H9 (cell line): ENCODE data around the gene LRP8. TPM values are rescaled to one million over a fixed set of nuclear protein-coding genes. Genes with fewer than 3 reads are reported as not detected.

Source experiments
- DNase-seq: peaks from one replicate; pipeline ENCODE4 v3.0.0-alpha.2; 2017
- H2AFZ ChIP-seq: one replicate; pipeline ENCODE4 v1.6.1; 2013; ENCODE audit warnings: mild to moderate bottlenecking, low read length, control low read depth, moderate library complexity
- H2AK5ac ChIP-seq: 2 replicates; pipeline ENCODE4 v1.6.1; 2013; ENCODE audit warnings: low read length, control low read depth, mixed read lengths; ENCODE audit not compliant: insufficient read length
- H2BK120ac ChIP-seq: one replicate; pipeline ENCODE4 v1.6.1; 2013; ENCODE audit warnings: low read depth, mild to moderate bottlenecking, low read length, control low read depth, inconsistent platforms; ENCODE audit not compliant: poor library complexity, severe bottlenecking
- H2BK12ac ChIP-seq: 2 replicates; pipeline ENCODE4 v1.6.1; 2013; ENCODE audit warnings: low read length, control low read depth, mixed read lengths, low read depth; ENCODE audit not compliant: insufficient read length
- H2BK15ac ChIP-seq: 2 replicates; pipeline ENCODE4 v1.6.1; 2013; ENCODE audit warnings: low read depth, low read length, control low read depth
- H2BK20ac ChIP-seq: one replicate; pipeline ENCODE4 v1.6.1; 2013; ENCODE audit warnings: low read depth, mild to moderate bottlenecking, low read length, control low read depth, inconsistent platforms; ENCODE audit not compliant: poor library complexity, severe bottlenecking
- H2BK5ac ChIP-seq: 2 replicates; pipeline ENCODE4 v1.6.1; 2013; ENCODE audit warnings: low read length, control low read depth, mixed read lengths; ENCODE audit not compliant: insufficient read length
- H3K14ac ChIP-seq: 2 replicates; pipeline ENCODE4 v1.6.1; 2013; ENCODE audit warnings: low read length, control low read depth; ENCODE audit not compliant: insufficient read depth
- H3K18ac ChIP-seq: 2 replicates; pipeline ENCODE4 v1.6.1; 2013; ENCODE audit warnings: low read depth, mild to moderate bottlenecking, mixed read lengths, low read length, control low read depth; ENCODE audit not compliant: insufficient read length
- H3K23ac ChIP-seq: 2 replicates; pipeline ENCODE4 v1.6.1; 2013; ENCODE audit warnings: low read length, control low read depth, mixed read lengths, low read depth; ENCODE audit not compliant: insufficient read length
- H3K23me2 ChIP-seq: 2 replicates; pipeline ENCODE4 v1.6.1; 2013; ENCODE audit warnings: low read depth, mild to moderate bottlenecking, mixed read lengths, low read length, control low read depth; ENCODE audit not compliant: insufficient read length, poor library complexity, severe bottlenecking
- H3K27ac ChIP-seq: 2 replicates; pipeline ENCODE4 v1.5.1; 2013; ENCODE audit warnings: low read length, control low read depth, mixed read lengths, low read depth; ENCODE audit not compliant: insufficient read length
- H3K27me3 ChIP-seq: 2 replicates; pipeline ENCODE4 v1.6.1; 2013; ENCODE audit warnings: low read length, control low read depth, inconsistent platforms; ENCODE audit not compliant: insufficient read depth
- H3K4ac ChIP-seq: 2 replicates; pipeline ENCODE4 v1.6.1; 2013; ENCODE audit warnings: low read depth, mild to moderate bottlenecking, control low read depth, inconsistent platforms, low read length, moderate library complexity
- H3K4me1 ChIP-seq: 2 replicates; pipeline ENCODE4 v1.6.1; 2013; ENCODE audit warnings: low read length, control low read depth, inconsistent platforms; ENCODE audit not compliant: insufficient read depth
- H3K4me2 ChIP-seq: 2 replicates; pipeline ENCODE4 v1.6.1; 2013; ENCODE audit warnings: low read length, control low read depth, mixed read lengths; ENCODE audit not compliant: insufficient read length, insufficient read depth
- H3K56ac ChIP-seq: 2 replicates; pipeline ENCODE4 v1.6.1; 2013; ENCODE audit warnings: low read depth, mild to moderate bottlenecking, mixed read lengths, low read length, control low read depth; ENCODE audit not compliant: insufficient read length
- H3K79me1 ChIP-seq: 2 replicates; pipeline ENCODE4 v1.6.1; 2013; ENCODE audit warnings: low read depth, mild to moderate bottlenecking, moderate library complexity, low read length, control low read depth, inconsistent platforms; ENCODE audit not compliant: insufficient read depth, poor library complexity, severe bottlenecking
- H3K79me2 ChIP-seq: 2 replicates; pipeline ENCODE4 v1.6.1; 2013; ENCODE audit warnings: low read length, control low read depth, inconsistent platforms; ENCODE audit not compliant: insufficient read depth
- H3K9ac ChIP-seq: 2 replicates; pipeline ENCODE4 v1.6.1; 2013; ENCODE audit warnings: low read length, control low read depth, mixed read lengths; ENCODE audit not compliant: insufficient read length; ENCODE audit errors: extremely low read depth
- H3K9me3 ChIP-seq: one replicate; pipeline ENCODE4 v1.6.1; 2013; ENCODE audit warnings: low read depth, low read length, inconsistent platforms; ENCODE audit not compliant: control insufficient read depth
- H3T11ph ChIP-seq: one replicate; pipeline ENCODE4 v1.6.1; 2013; ENCODE audit warnings: mild to moderate bottlenecking, low read length, control low read depth, inconsistent platforms
- H4K20me1 ChIP-seq: one replicate; pipeline ENCODE4 v1.6.1; 2013; ENCODE audit not compliant: control insufficient read depth, insufficient read length, insufficient read depth
- H4K5ac ChIP-seq: 2 replicates; pipeline ENCODE4 v1.6.1; 2013; ENCODE audit warnings: low read depth, mild to moderate bottlenecking, mixed read lengths, low read length, control low read depth; ENCODE audit not compliant: insufficient read length
- H4K8ac ChIP-seq: replicated peaks from 2 replicates; pipeline ENCODE4 v1.6.1; 2013; ENCODE audit warnings: low read length, control low read depth, mixed read lengths, low read depth; ENCODE audit not compliant: insufficient read length
- H4K91ac ChIP-seq: 2 replicates; pipeline ENCODE4 v1.6.1; 2013; ENCODE audit warnings: low read depth, mild to moderate bottlenecking, moderate library complexity, mixed read lengths, low read length, control low read depth; ENCODE audit not compliant: insufficient read length
- H3K27ac Mint-ChIP-seq, 3 experiments: 2 replicates in 2 of 3; 3 replicates in 1 of 3; pipeline ENCODE4 v1.8.0; 2020 to 2021; ENCODE audit warnings: mixed read lengths in 3 of 3, mild to moderate bottlenecking in 1 of 3, moderate library complexity in 1 of 3
- H3K27me3 Mint-ChIP-seq: 2 replicates; pipeline ENCODE4 v1.8.0; 2021; ENCODE audit warnings: low read depth, mild to moderate bottlenecking, moderate library complexity, mixed read lengths
- H3K36me3 Mint-ChIP-seq, 3 experiments: 2 replicates in 2 of 3; 3 replicates in 1 of 3; pipeline ENCODE4 v1.8.0; 2020 to 2021; ENCODE audit warnings: low read depth in 3 of 3, mixed read lengths in 3 of 3; ENCODE audit not compliant: insufficient read depth in 1 of 3
- H3K4me1 Mint-ChIP-seq, 2 experiments: 2 replicates each; pipeline ENCODE4 v1.8.0; 2020; ENCODE audit warnings: mixed read lengths in 2 of 2
- H3K4me3 Mint-ChIP-seq, 2 experiments: 2 replicates in 1 of 2; 3 replicates in 1 of 2; pipeline ENCODE4 v1.8.0; 2020 to 2021; ENCODE audit warnings: mild to moderate bottlenecking in 2 of 2, mixed read lengths in 2 of 2, moderate library complexity in 1 of 2
- H3K9me3 Mint-ChIP-seq, 2 experiments: 2 replicates in 1 of 2; 3 replicates in 1 of 2; pipeline ENCODE4 v1.8.0; 2020; ENCODE audit warnings: mild to moderate bottlenecking in 2 of 2, mixed read lengths in 2 of 2, moderate library complexity in 1 of 2
- CTCF ChIP-seq: fragments of 200-600 bp; sonication (generic); conservative IDR thresholded peaks from 3 replicates; pipeline ENCODE4 v1.8.0; 2021; ENCODE audit warnings: antibody characterized with exemption, mild to moderate bottlenecking
- WGBS: extraction: QIAGEN DNeasy Blood & Tissue Kit; methylation state at CpG from one replicate; pipeline ENCODE4 v1.1.7; 2013; ENCODE audit warnings: missing lambda C conversion rate, low lambda C conversion rate, mixed read lengths; ENCODE audit not compliant: insufficient read length; ENCODE audit errors: extremely low coverage; 5-methylcytosine and 5-hydroxymethylcytosine counted together
- total RNA-seq: library from RNA; stranded (reverse); gene quantifications from 2 replicates; pipeline ENCODE4 v1.2.1, GENCODE V29; 2021

The LRP8 gene
- total RNA-seq, 1 experiment from 2014 or later: 78.6 TPM

DNA sequence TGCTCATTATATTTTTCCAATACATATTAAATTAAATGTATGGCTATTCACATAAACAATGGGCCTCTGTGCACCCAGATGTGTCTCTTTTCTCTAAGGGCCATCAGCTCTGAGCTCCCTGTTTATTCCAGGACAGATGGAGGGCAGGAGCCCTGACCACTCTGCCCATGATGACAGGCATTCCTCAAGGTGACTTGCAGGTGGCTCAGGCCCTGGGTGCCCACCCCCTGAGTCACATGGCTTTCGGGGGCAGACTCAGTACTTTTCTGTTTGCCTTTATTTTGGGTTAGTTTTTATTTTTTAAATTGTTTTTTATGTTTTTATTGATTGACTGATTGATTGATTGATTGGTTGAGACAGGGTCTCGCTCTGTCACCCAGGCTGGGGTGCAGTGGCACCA, 6.4 kb upstream of the LRP8 start:
- no peak for TF ChIP-seq CTCF
- no peaks in the 10 kb centered on the region for H4K20me1 ChIP-seq
- H3K4me2 ChIP-seq: no peak overlapping the region
- Mint-ChIP-seq H3K36me3 (peaks cover 0 to 2% (median 0%) of the 10 kb centered on the region in 3 experiments; a peak in 2 of 7 replicates), H3K27me3 (peaks cover 4% of the 10 kb centered on the region), H3K9me3 (no peaks in the 10 kb centered on the region), H3K27ac (no peak overlapping the region; a peak in 1 of 7 replicates), H3K4me1 (0 out of 4 replicates have a peak, but pooled peaks cover 0 to 1% of the 10 kb centered on the region in 2 experiments), H3K4me3 (no peak overlapping the region)
- no peak overlapping the region for H3T11ph ChIP-seq
- no peak overlapping the region for H3K23ac ChIP-seq
- no peaks in the 10 kb centered on the region for H3K23me2 ChIP-seq
- H4K5ac ChIP-seq: no peak overlapping the region
- no peaks in the 10 kb centered on the region for H3K79me1 ChIP-seq
- H3K14ac ChIP-seq: no peak overlapping the region
- no peak overlapping the region for H2BK15ac ChIP-seq
- H2AK5ac ChIP-seq: no peak overlapping the region
- DNase-seq: peak; percentile 4
- H3K56ac ChIP-seq: no peak overlapping the region
- no peak overlapping the region for H2BK120ac ChIP-seq
- no peak overlapping the region for H4K91ac ChIP-seq
- H3K18ac ChIP-seq: no peak overlapping the region
- H3K9ac ChIP-seq: no peak overlapping the region
- no peaks in the 10 kb centered on the region for H3K79me2 ChIP-seq
- no peaks in the 10 kb centered on the region for H3K9me3 ChIP-seq
- H2BK5ac ChIP-seq: no peak overlapping the region
- H4K8ac ChIP-seq: no peak overlapping the region
- no peak overlapping the region for H3K4ac ChIP-seq
- WGBS: no CpG with 5 or more reads among the region's 2 CpGs
- H3K27ac ChIP-seq: no peak overlapping the region
- H2BK12ac ChIP-seq: no peak overlapping the region
- H3K4me1 ChIP-seq: no peaks in the 10 kb centered on the region
- no peak overlapping the region for H2AFZ ChIP-seq
- H3K27me3 ChIP-seq: no peaks in the 10 kb centered on the region
- no peak overlapping the region for H2BK20ac ChIP-seq
